IMR-90 (cell line): Measurements from ENCODE around the gene DNAI2. TPM values are rescaled to one million over a fixed set of nuclear protein-coding genes. Genes with fewer than 3 reads are reported as not detected.
A peak's percentile ranks its signal among the peaks of the same experiment; 100 is the strongest.

Experiments used
- ATAC-seq: fragments of 200-7000 bp; cut with Tn5 transposase; 2 replicates; pipeline ENCODE4 v1.9.1; 2020; ENCODE audit warnings: low read depth, mild to moderate bottlenecking, moderate library complexity
- BruUV-seq: library from RNA; stranded (reverse); fragments of 400-500 nt; replicated peaks from 2 replicates; lab custom pipeline; 2021; lab: Mats Ljungman, UMichigan
- CTCF ChIA-PET: fragments of 300-600 bp; formaldehyde crosslinking; extraction: SDS; loops from one replicate; lab custom pipeline; 2021; ENCODE audit warnings: antibody characterized with exemption; lab: Yijun Ruan, JAX
- POLR2A ChIA-PET: fragments of 300-600 bp; sonication (Branson Sonifier 250); formaldehyde crosslinking; loops from one replicate; lab custom pipeline; 2022; ENCODE audit warnings: antibody characterized with exemption; ENCODE audit not compliant: unreplicated experiment; lab: Charles Lee
- DNase-seq: peaks from one replicate; pipeline ENCODE4 v3.0.0; 2013
- H2AFZ ChIP-seq: replicated peaks from 2 replicates; pipeline ENCODE3; 2013; ENCODE audit warnings: low read length, mild to moderate bottlenecking; ENCODE audit not compliant: poor library complexity
- H2AK5ac ChIP-seq: 2 replicates; pipeline ENCODE4 v1.6.1; 2013; ENCODE audit warnings: low read depth, low read length, inconsistent platforms
- H2AK9ac ChIP-seq: replicated peaks from 2 replicates; pipeline ENCODE3; 2013; ENCODE audit warnings: mild to moderate bottlenecking, low read depth, low read length, moderate library complexity; ENCODE audit not compliant: poor library complexity
- H2BK120ac ChIP-seq: 2 replicates; pipeline ENCODE4 v1.6.1; 2013; ENCODE audit warnings: low read depth, low read length, inconsistent platforms
- H2BK15ac ChIP-seq: 3 replicates; pipeline ENCODE4 v1.6.1; 2013; ENCODE audit warnings: low read depth, low read length, inconsistent platforms
- H2BK20ac ChIP-seq: 2 replicates; pipeline ENCODE4 v1.6.1; 2013; ENCODE audit warnings: low read depth, mild to moderate bottlenecking, inconsistent platforms, low read length, moderate library complexity
- H2BK5ac ChIP-seq: 2 replicates; pipeline ENCODE4 v1.6.1; 2013; ENCODE audit warnings: mild to moderate bottlenecking, low read depth, low read length, inconsistent platforms; ENCODE audit not compliant: poor library complexity, severe bottlenecking
- H3K14ac ChIP-seq: replicated peaks from 2 replicates; pipeline ENCODE4 v1.6.1; 2013; ENCODE audit warnings: low read depth, low read length, inconsistent platforms
- H3K18ac ChIP-seq: 2 replicates; pipeline ENCODE4 v1.6.1; 2013; ENCODE audit warnings: low read depth, low read length, control low read depth
- H3K23ac ChIP-seq: 2 replicates; pipeline ENCODE4 v1.6.1; 2013; ENCODE audit warnings: low read depth, low read length, inconsistent platforms
- H3K27ac ChIP-seq: 2 replicates; pipeline ENCODE4 v1.5.1; 2013; ENCODE audit warnings: mild to moderate bottlenecking, control low read depth, low read length; ENCODE audit not compliant: insufficient read depth
- H3K27me3 ChIP-seq: 2 replicates; pipeline ENCODE4 v1.6.1; 2013; ENCODE audit warnings: low read length; ENCODE audit not compliant: control insufficient read depth, insufficient read depth
- H3K36me3 ChIP-seq: 2 replicates; pipeline ENCODE4 v1.6.1; 2013; ENCODE audit warnings: low read length, mixed read lengths; ENCODE audit not compliant: control insufficient read depth, insufficient read depth
- H3K4ac ChIP-seq: 2 replicates; pipeline ENCODE4 v1.6.1; 2013; ENCODE audit warnings: low read depth, low read length, inconsistent platforms
- H3K4me1 ChIP-seq: 2 replicates; pipeline ENCODE4 v1.6.1; 2013; ENCODE audit warnings: low read length, mixed read lengths; ENCODE audit not compliant: control insufficient read depth, insufficient read depth
- H3K4me2 ChIP-seq: 2 replicates; pipeline ENCODE4 v1.6.1; 2013; ENCODE audit warnings: low read depth, mild to moderate bottlenecking, control low read depth, low read length, moderate library complexity
- H3K4me3 ChIP-seq: 2 replicates; pipeline ENCODE4 v1.5.1; 2013; ENCODE audit warnings: low read depth, mild to moderate bottlenecking, control low read depth, low read length, moderate library complexity; ENCODE audit not compliant: insufficient read depth
- H3K56ac ChIP-seq: 2 replicates; pipeline ENCODE4 v1.6.1; 2013; ENCODE audit warnings: low read length, inconsistent platforms; ENCODE audit not compliant: insufficient read depth; ENCODE audit errors: extremely low read depth
- H3K79me1 ChIP-seq, 2 experiments: 2 replicates each; pipeline ENCODE4 v1.6.1; 2013; ENCODE audit warnings: low read length in 2 of 2, inconsistent platforms in 1 of 2, low read depth in 1 of 2
- H3K9ac ChIP-seq: 2 replicates; pipeline ENCODE4 v1.6.1; 2013; ENCODE audit warnings: low read depth, low read length, control low read depth
- H3K9me1 ChIP-seq: 2 replicates; pipeline ENCODE4 v1.6.1; 2013; ENCODE audit warnings: low read length, inconsistent platforms; ENCODE audit not compliant: insufficient read depth
- H3K9me3 ChIP-seq: 2 replicates; pipeline ENCODE4 v1.6.1; 2013; ENCODE audit warnings: low read length; ENCODE audit not compliant: control insufficient read depth, insufficient read depth
- H4K20me1 ChIP-seq: 2 replicates; pipeline ENCODE4 v1.6.1; 2013; ENCODE audit warnings: low read length, inconsistent platforms; ENCODE audit not compliant: insufficient read depth
- H4K5ac ChIP-seq: 2 replicates; pipeline ENCODE4 v1.6.1; 2013; ENCODE audit warnings: mild to moderate bottlenecking, low read depth, low read length, control low read depth
- H4K8ac ChIP-seq, 2 experiments: 2 replicates each; pipeline ENCODE4 v1.6.1; 2013; ENCODE audit warnings: low read depth in 2 of 2, low read length in 2 of 2, control low read depth in 1 of 2, inconsistent platforms in 1 of 2
- H4K91ac ChIP-seq: 2 replicates; pipeline ENCODE4 v1.6.1; 2013; ENCODE audit warnings: low read depth, low read length, inconsistent platforms; ENCODE audit not compliant: insufficient read depth
- BHLHE40 ChIP-seq: fragments of 150-350 bp; IDR thresholded peaks from 2 replicates; pipeline ENCODE4 v1.6.1; 2016; ENCODE audit warnings: mild to moderate bottlenecking, low read depth, low read length
- CEBPB ChIP-seq: IDR thresholded peaks from 2 replicates; pipeline ENCODE4 v1.6.1; 2012; ENCODE audit warnings: low read depth, low read length, improper control_type of control experiment
- CHD1 ChIP-seq: IDR thresholded peaks from 2 replicates; pipeline ENCODE4 v1.6.1; 2012; ENCODE audit warnings: low read depth, low read length, improper control_type of control experiment
- FOS ChIP-seq: fragments of 150-350 bp; IDR thresholded peaks from 2 replicates; pipeline ENCODE4 v1.6.1; 2016; ENCODE audit warnings: low read depth, low read length
- MAFK ChIP-seq: IDR thresholded peaks from 2 replicates; pipeline ENCODE4 v1.6.1; 2012; ENCODE audit warnings: low read depth, low read length, improper control_type of control experiment
- MAZ ChIP-seq: IDR thresholded peaks from 2 replicates; pipeline ENCODE4 v1.6.1; 2012; ENCODE audit warnings: low read depth, mild to moderate bottlenecking, low read length, improper control_type of control experiment, moderate library complexity, borderline replicate concordance
- MXI1 ChIP-seq: IDR thresholded peaks from 2 replicates; pipeline ENCODE4 v1.6.1; 2012; ENCODE audit warnings: low read depth, mild to moderate bottlenecking, low read length, moderate library complexity, borderline replicate concordance
- NFE2L2 ChIP-seq: fragments of 150-350 bp; IDR thresholded peaks from 2 replicates; pipeline ENCODE4 v1.6.1; 2016; ENCODE audit warnings: low read depth, mild to moderate bottlenecking, low read length
- POLR2A ChIP-seq: IDR thresholded peaks from 2 replicates; pipeline ENCODE4 v1.6.1; 2012; ENCODE audit warnings: mild to moderate bottlenecking, low read depth, low read length
- RAD21 ChIP-seq: IDR thresholded peaks from 2 replicates; pipeline ENCODE4 v1.6.1; 2012; ENCODE audit warnings: low read length, improper control_type of control experiment
- RCOR1 ChIP-seq: IDR thresholded peaks from 2 replicates; pipeline ENCODE4 v1.6.1; 2012; ENCODE audit warnings: mild to moderate bottlenecking, low read length, improper control_type of control experiment; ENCODE audit not compliant: insufficient replicate concordance
- RFX5 ChIP-seq: IDR thresholded peaks from 2 replicates; pipeline ENCODE4 v1.8.0; 2012; ENCODE audit warnings: low read depth, mild to moderate bottlenecking, low read length, moderate library complexity
- SMC3 ChIP-seq: fragments of 150-350 bp; IDR thresholded peaks from 2 replicates; pipeline ENCODE4 v1.6.1; 2016; ENCODE audit warnings: low read depth, mild to moderate bottlenecking, antibody characterized with exemption, low read length, moderate library complexity
- WGBS, 2 experiments: methylation state at CpG; one replicate each; pipeline versions ENCODE4 v1.1.5 to v1.1.7; 2013; ENCODE audit warnings: missing lambda C conversion rate in 2 of 2; ENCODE audit not compliant: insufficient read length in 1 of 2; ENCODE audit errors: extremely low coverage in 2 of 2; 5-methylcytosine and 5-hydroxymethylcytosine counted together
- dilution Hi-C: fragments of 300-500 bp; cut with HindIII; formaldehyde crosslinking; loops from one replicate; pipeline ENCODE4 v1.14.3; 2018; ENCODE audit warnings: low sequenced_read_pairs; ENCODE audit not compliant: unreplicated experiment
- in situ Hi-C: fragments of 300-500 bp; cut with MboI; formaldehyde crosslinking; loops from 3 replicates; pipeline ENCODE4 v1.14.3; 2019; ENCODE audit warnings: low sequenced_read_pairs, inconsistent platforms, mixed read lengths
- intact Hi-C: fragments of 100-400 bp; cut with micrococcal nuclease; formaldehyde crosslinking; loops from 2 replicates; pipeline ENCODE4 v1.10.0; 2022
- polyA plus RNA-seq, 3 experiments: library from polyadenylated mRNA; depleted of rRNA; stranded (reverse); fragments of >200 nt; gene quantifications; 2 replicates each; pipeline ENCODE4 v1.2.3, GENCODE V29; 2012; ENCODE audit warnings: low replicate concordance in 1 of 3
- total RNA-seq: library from RNA; depleted of rRNA; stranded (reverse); fragments of >200 nt; gene quantifications from 2 replicates; pipeline ENCODE4 v1.2.3, GENCODE V29; 2012
- TF ChIP-seq, protein P1 (sequence below): conservative IDR thresholded peaks from 2 replicates; pipeline ENCODE4 v1.5.1; 2012; ENCODE audit warnings: mild to moderate bottlenecking, low read depth, low read length, improper control_type of control experiment
- TF ChIP-seq, protein P2 (sequence below): fragments of 150-350 bp; IDR thresholded peaks from 2 replicates; pipeline ENCODE4 v1.6.1; 2017; ENCODE audit warnings: mild to moderate bottlenecking, antibody characterized with exemption, low read length, low read depth
- TF ChIP-seq, protein P3 (sequence below): fragments of 150-350 bp; IDR thresholded peaks from 2 replicates; pipeline ENCODE4 v1.6.1; 2016; ENCODE audit warnings: low read depth, mild to moderate bottlenecking, low read length, moderate library complexity, borderline replicate concordance

The DNAI2 gene
- total and polyA plus RNA-seq, 2 of the 4 experiments (the other 2 are of a cell fraction), result not detected

DNA sequence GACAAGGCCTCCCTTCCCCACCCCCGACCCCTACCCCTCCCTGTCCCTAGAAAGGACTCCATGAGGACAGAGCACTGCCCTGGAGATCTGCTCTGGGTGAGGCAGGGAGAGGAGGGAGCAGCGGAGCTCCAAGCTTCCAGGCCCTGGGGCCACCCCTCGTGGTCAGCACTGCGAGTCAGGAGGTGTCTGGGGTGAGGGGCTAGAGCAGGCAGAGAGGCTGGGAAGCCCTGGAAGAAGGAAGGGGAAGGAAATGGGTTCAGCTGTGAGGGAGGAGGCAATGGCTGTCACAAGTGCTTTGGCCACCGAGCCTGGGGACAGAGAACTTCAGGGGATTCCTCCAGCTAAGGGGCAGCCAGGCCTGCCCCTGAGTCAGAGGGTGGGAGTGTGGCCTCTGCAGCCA lies 28.2 kb upstream of the DNAI2 start:
- ATAC-seq (peak; percentile 17; the same call in 1 of the 2 replicates), DNase-seq (no peak)
- no CpG with 5 or more reads among the region's 5 CpGs for WGBS, 2 experiments
- H4K8ac ChIP-seq, result no peak overlapping the region
- intact Hi-C loops, result no loop called here
- H2AFZ ChIP-seq, result no peak overlapping the region
- no peak overlapping the region for H4K91ac ChIP-seq
- H3K56ac ChIP-seq, result no peak overlapping the region
- H3K9me1 ChIP-seq, result no peaks in the 10 kb centered on the region
- H2AK9ac ChIP-seq, result no peak overlapping the region
- TF ChIP-seq CEBPB, result no peak
- no peak for TF ChIP-seq BHLHE40
- TF ChIP-seq SMC3, result no peak
- no peak for TF ChIP-seq RCOR1
- TF ChIP-seq NFE2L2, result no peak
- TF ChIP-seq, protein P1, sequence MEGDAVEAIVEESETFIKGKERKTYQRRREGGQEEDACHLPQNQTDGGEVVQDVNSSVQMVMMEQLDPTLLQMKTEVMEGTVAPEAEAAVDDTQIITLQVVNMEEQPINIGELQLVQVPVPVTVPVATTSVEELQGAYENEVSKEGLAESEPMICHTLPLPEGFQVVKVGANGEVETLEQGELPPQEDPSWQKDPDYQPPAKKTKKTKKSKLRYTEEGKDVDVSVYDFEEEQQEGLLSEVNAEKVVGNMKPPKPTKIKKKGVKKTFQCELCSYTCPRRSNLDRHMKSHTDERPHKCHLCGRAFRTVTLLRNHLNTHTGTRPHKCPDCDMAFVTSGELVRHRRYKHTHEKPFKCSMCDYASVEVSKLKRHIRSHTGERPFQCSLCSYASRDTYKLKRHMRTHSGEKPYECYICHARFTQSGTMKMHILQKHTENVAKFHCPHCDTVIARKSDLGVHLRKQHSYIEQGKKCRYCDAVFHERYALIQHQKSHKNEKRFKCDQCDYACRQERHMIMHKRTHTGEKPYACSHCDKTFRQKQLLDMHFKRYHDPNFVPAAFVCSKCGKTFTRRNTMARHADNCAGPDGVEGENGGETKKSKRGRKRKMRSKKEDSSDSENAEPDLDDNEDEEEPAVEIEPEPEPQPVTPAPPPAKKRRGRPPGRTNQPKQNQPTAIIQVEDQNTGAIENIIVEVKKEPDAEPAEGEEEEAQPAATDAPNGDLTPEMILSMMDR, result no peak
- TF ChIP-seq RFX5, result no peak
- TF ChIP-seq MAFK, result no peak
- no peak for TF ChIP-seq RAD21
- TF ChIP-seq MXI1, result no peak
- no peak for TF ChIP-seq MAZ
- TF ChIP-seq POLR2A, result no peak
- no peak for TF ChIP-seq CHD1
- TF ChIP-seq, protein P2, sequence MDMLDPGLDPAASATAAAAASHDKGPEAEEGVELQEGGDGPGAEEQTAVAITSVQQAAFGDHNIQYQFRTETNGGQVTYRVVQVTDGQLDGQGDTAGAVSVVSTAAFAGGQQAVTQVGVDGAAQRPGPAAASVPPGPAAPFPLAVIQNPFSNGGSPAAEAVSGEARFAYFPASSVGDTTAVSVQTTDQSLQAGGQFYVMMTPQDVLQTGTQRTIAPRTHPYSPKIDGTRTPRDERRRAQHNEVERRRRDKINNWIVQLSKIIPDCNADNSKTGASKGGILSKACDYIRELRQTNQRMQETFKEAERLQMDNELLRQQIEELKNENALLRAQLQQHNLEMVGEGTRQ, result no peak
- TF ChIP-seq, protein P3, sequence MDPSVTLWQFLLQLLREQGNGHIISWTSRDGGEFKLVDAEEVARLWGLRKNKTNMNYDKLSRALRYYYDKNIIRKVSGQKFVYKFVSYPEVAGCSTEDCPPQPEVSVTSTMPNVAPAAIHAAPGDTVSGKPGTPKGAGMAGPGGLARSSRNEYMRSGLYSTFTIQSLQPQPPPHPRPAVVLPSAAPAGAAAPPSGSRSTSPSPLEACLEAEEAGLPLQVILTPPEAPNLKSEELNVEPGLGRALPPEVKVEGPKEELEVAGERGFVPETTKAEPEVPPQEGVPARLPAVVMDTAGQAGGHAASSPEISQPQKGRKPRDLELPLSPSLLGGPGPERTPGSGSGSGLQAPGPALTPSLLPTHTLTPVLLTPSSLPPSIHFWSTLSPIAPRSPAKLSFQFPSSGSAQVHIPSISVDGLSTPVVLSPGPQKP, result no peak
- TF ChIP-seq FOS, result no peak
- no peak overlapping the region for H3K4ac ChIP-seq
- H2AK5ac ChIP-seq, result no peak overlapping the region
- in situ Hi-C loops, result no loop called here
- H2BK15ac ChIP-seq, result no peak overlapping the region
- no peaks in the 10 kb centered on the region for H3K4me1 ChIP-seq
- H3K9ac ChIP-seq, result no peak overlapping the region
- no peak overlapping the region for H3K14ac ChIP-seq
- H2BK5ac ChIP-seq, result no peak overlapping the region
- H3K4me2 ChIP-seq, result no peak overlapping the region
- H3K27ac ChIP-seq, result no peak overlapping the region
- no peaks in the 10 kb centered on the region for H4K20me1 ChIP-seq
- dilution Hi-C loops, result no loop called here
- no peaks in the 10 kb centered on the region for H3K9me3 ChIP-seq
- no peak overlapping the region for H2BK120ac ChIP-seq
- no peaks in the 10 kb centered on the region for H3K79me1 ChIP-seq
- H3K23ac ChIP-seq, result no peak overlapping the region
- POLR2A ChIA-PET, result no interaction called here
- no peaks in the 10 kb centered on the region for H3K27me3 ChIP-seq
- no peak overlapping the region for H2BK20ac ChIP-seq
- H3K4me3 ChIP-seq, result no peak overlapping the region
- no peak overlapping the region for H4K5ac ChIP-seq
- H3K18ac ChIP-seq, result no peak overlapping the region
- CTCF ChIA-PET, result no interaction called here
- H3K36me3 ChIP-seq, result no peaks in the 10 kb centered on the region
- no TSS peak for BruUV-seq
